Endothelial cell (in vitro differentiated cells): ENCODE results near the gene ADD1. TPM values are rescaled to one million over a fixed set of nuclear protein-coding genes. Genes with fewer than 3 reads are reported as not detected.

Experiments used
- DNase-seq: peaks from one replicate; pipeline ENCODE4 v3.0.0; 2021; ENCODE audit warnings: low spot score
- H3K27ac Mint-ChIP-seq: one replicate; pipeline ENCODE4 v1.8.0; 2021; ENCODE audit warnings: mixed read lengths, inconsistent platforms; ENCODE audit not compliant: unreplicated experiment
- H3K27me3 Mint-ChIP-seq: one replicate; pipeline ENCODE4 v1.8.0; 2021; ENCODE audit warnings: mild to moderate bottlenecking, moderate library complexity, mixed read lengths, inconsistent platforms; ENCODE audit not compliant: unreplicated experiment
- H3K36me3 Mint-ChIP-seq: one replicate; pipeline ENCODE4 v1.8.0; 2021; ENCODE audit warnings: mild to moderate bottlenecking, low read depth, mixed read lengths, inconsistent platforms; ENCODE audit not compliant: unreplicated experiment
- H3K4me1 Mint-ChIP-seq: one replicate; pipeline ENCODE4 v1.8.0; 2021; ENCODE audit warnings: mild to moderate bottlenecking, mixed read lengths, inconsistent platforms; ENCODE audit not compliant: unreplicated experiment
- H3K4me3 Mint-ChIP-seq: one replicate; pipeline ENCODE4 v1.8.0; 2021; ENCODE audit warnings: mild to moderate bottlenecking, mixed read lengths, inconsistent platforms; ENCODE audit not compliant: unreplicated experiment
- H3K9me3 Mint-ChIP-seq: one replicate; pipeline ENCODE4 v1.8.0; 2021; ENCODE audit warnings: mixed read lengths, inconsistent platforms; ENCODE audit not compliant: unreplicated experiment
- total RNA-seq: library from RNA; stranded (reverse); fragmentation: NEBNext Ultra II Directional; extraction: Animal tissue kit (Norgen Biotek cat#: 25700); gene quantifications from one replicate; pipeline ENCODE4 v1.2.1, GENCODE V29; 2021; ENCODE audit not compliant: unreplicated experiment
- TF ChIP-seq, protein P1 (sequence below): fragments of 200-600 bp; sonication (generic); IDR thresholded peaks from one replicate; pipeline ENCODE4 v1.5.0; 2021; ENCODE audit warnings: antibody characterized with exemption; ENCODE audit not compliant: unreplicated experiment

The ADD1 gene
- total RNA-seq, 1 donor from 2014 or later: 337 TPM

DNA sequence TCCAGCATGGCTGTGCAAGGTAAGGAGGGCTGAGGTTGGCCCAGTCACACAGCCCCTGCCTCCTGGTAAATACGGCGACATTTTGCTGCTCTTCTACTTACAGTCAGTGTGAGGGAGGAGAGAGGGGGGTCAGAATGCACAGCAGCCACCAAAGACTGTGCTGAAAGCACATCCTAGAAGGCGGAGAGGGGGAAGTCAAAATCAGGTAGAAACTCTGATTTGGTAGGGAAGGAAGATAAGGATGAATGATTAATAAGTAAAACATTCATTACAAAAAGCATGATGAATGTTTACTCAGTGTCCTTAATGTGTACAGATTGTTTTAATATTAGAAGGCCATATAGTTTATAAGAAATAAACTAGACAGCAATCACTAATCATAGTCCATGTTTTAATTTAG lies 57.5 kb downstream of the ADD1 start:
- Mint-ChIP-seq H3K27me3 (peaks cover 6% of the 10 kb centered on the region), H3K36me3 (peaks cover 59% of the 10 kb centered on the region), H3K9me3 (no peaks in the 10 kb centered on the region), H3K4me1 (peaks cover 7% of the 10 kb centered on the region), H3K4me3 (no peak overlapping the region), H3K27ac (no peak overlapping the region)
- TF ChIP-seq, protein P1, sequence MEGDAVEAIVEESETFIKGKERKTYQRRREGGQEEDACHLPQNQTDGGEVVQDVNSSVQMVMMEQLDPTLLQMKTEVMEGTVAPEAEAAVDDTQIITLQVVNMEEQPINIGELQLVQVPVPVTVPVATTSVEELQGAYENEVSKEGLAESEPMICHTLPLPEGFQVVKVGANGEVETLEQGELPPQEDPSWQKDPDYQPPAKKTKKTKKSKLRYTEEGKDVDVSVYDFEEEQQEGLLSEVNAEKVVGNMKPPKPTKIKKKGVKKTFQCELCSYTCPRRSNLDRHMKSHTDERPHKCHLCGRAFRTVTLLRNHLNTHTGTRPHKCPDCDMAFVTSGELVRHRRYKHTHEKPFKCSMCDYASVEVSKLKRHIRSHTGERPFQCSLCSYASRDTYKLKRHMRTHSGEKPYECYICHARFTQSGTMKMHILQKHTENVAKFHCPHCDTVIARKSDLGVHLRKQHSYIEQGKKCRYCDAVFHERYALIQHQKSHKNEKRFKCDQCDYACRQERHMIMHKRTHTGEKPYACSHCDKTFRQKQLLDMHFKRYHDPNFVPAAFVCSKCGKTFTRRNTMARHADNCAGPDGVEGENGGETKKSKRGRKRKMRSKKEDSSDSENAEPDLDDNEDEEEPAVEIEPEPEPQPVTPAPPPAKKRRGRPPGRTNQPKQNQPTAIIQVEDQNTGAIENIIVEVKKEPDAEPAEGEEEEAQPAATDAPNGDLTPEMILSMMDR: no peak
- no peak for DNase-seq

GRCh38 chr4:2902126-2902525 lies 58.5 kb downstream of the ADD1 start:
- peaks cover 11% of the 10 kb centered on the region for H3K4me1 Mint-ChIP-seq
- no peak overlapping the region for H3K4me3 Mint-ChIP-seq
- H3K36me3 Mint-ChIP-seq: peaks cover 62% of the 10 kb centered on the region

GRCh38 chr4:2905544-2905943 lies 61.9 kb downstream of the ADD1 start:
- no peaks in the 10 kb centered on the region for H3K9me3 Mint-ChIP-seq
- TF ChIP-seq, protein P1: no peak
- DNase-seq: no peak
- H3K27me3 Mint-ChIP-seq: peaks cover 2% of the 10 kb centered on the region
- peaks cover 11% of the 10 kb centered on the region for H3K4me1 Mint-ChIP-seq
- peak overlapping the region; percentile 57 for H3K27ac Mint-ChIP-seq
- peaks cover 62% of the 10 kb centered on the region for H3K36me3 Mint-ChIP-seq
- H3K4me3 Mint-ChIP-seq: peak overlapping the region; percentile 44

More at GRCh38 chr4:2902126-2902525, 58.5 kb downstream of the ADD1 start:
- Mint-ChIP-seq H3K9me3 (no peaks in the 10 kb centered on the region), H3K27me3 (peaks cover 6% of the 10 kb centered on the region), H3K27ac (no peak overlapping the region)
- no peak for DNase-seq
- TF ChIP-seq, protein P1: no peak

- TF ChIP-seq, protein P1: no peak
- peak overlapping the region; percentile 77 for H3K27ac Mint-ChIP-seq
- no peak for DNase-seq
- H3K36me3 Mint-ChIP-seq: peaks cover 62% of the 10 kb centered on the region
- no peaks in the 10 kb centered on the region for H3K9me3 Mint-ChIP-seq
- H3K4me3 Mint-ChIP-seq: peak overlapping the region; percentile 65
- peaks cover 2% of the 10 kb centered on the region for H3K27me3 Mint-ChIP-seq
- H3K4me1 Mint-ChIP-seq: peaks cover 11% of the 10 kb centered on the region
Observed at GRCh38 chr4:2906218-2906617, 62.6 kb downstream of the ADD1 start.

- Mint-ChIP-seq H3K36me3 (peaks cover 68% of the 10 kb centered on the region), H3K27ac (no peak overlapping the region), H3K4me3 (no peak overlapping the region), H3K9me3 (no peaks in the 10 kb centered on the region), H3K4me1 (peaks cover 11% of the 10 kb centered on the region), H3K27me3 (peaks cover 2% of the 10 kb centered on the region)
- TF ChIP-seq, protein P1: no peak
- DNase-seq: no peak
Observed at GRCh38 chr4:2907226-2907625, 63.6 kb downstream of the ADD1 start.
